HG02970 (cell line): ENCODE data around the gene CAMK1.
"Not testable (repeated sequence)": the region's sequence is repeated elsewhere in the genome, so short reads cannot be mapped to it uniquely, and the experiment has no call there.

Experiments used
- ATAC-seq: cut with Tn5 transposase; IDR thresholded peaks from one replicate; pipeline ENCODE4 v1.9.1; 2021; ENCODE audit warnings: mild to moderate bottlenecking, moderate library complexity, moderate number of reproducible peaks; ENCODE audit not compliant: unreplicated experiment, low FRiP score

Gene CAMK1

DNA sequence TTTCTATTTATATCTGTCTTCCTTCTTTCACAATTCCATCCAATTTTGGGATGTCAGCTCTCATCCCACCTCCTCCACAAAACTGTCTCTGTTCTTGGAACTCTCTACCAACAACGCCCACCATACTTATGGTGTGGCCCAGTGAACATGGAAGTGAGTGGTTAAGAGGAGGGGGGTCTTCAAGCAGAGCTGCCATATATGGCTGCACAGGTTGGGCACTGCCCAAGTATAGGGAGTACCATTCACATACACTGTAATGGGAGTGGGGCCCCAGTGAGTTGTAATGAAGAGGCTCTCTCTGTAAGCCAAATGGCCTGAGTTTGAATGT lies 7.9 kb upstream of the CAMK1 start:
- ATAC-seq = no peak

DNA sequence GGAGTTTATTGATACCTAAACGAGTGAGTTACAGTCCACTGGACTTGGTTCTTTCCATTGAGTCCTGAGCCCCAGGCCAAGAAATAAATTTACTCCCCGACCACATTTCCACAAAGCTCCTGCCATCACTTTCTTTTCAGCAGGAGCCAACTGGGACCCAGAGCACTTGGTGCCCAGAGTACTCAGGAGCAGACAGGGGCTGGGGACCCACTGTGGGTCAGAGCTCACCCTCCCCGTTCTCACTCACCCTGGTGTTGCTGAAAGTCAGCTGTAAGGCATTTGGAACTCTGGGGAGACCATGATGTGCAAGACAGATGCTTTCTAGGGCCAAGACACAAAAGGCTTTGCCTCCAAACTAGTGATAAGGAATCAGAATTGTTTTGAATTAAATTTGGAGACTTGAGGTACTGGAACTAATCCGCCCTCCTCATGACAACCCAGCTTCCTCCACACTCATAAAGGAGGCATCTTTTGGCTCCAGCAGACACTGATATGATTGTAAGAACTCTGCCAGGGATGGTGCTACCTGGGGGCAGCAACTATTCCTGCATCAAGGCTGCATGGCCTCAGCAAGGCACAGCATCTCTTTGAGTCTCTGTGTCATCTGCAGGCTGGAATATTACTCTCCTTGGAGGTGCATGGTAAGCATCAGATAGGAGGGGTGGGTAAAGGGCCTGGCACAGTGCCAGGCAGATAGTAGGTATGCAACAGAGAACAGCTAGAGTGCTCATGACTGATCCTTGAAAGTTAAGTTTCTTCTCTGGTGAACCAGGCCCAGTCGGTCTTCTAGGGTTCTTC lies 7.3 kb upstream of the CAMK1 start:
- no peak for ATAC-seq

DNA sequence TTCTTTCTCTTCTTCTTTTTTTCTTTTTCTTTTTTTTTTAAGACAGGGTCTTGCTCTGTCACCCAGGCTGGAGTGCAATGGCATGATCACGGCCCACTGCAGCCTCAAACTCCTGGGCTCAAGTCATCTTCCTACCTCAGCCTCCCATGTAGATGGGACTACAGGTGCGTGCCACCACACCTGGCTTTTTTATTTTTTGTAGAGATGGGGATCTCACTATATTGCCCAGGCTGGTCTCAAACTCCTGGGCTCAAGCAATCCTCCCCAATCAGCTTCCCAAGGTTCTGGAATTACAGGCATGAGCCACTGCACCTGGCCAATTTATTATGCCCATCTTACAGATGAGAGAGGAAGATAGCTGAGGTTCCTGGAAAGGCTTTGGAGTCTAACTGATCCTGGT lies 1.3 kb upstream of the CAMK1 start:
- not testable (repeated sequence) for ATAC-seq

DNA sequence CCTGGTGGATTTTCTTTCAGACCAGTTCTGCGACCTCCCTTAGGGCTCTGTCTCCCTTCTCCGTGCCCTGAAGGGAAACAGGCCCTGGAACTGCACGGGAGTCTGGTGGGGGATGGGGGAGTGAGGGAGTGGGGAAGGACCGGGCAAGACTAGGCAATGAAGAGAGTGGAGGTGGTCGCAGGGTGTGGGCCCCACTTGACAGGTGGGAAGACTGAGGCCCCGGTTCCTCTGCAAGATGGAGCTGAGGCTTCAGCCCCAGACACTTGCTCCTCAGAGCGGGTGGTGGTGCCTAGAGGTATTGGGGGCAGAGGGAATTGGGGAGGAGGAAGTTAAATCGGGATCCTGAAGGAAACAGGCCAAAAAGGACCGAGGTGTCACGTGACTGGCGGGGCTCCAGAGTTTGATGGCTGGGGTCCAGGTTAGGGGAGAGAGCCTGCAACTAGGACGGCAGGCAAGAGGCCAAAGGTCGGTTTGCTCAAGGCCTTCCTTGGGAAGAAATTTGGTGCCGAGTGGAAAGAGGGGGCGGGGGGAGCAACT lies 597 bp upstream of the CAMK1 start:
- ATAC-seq = no peak

DNA sequence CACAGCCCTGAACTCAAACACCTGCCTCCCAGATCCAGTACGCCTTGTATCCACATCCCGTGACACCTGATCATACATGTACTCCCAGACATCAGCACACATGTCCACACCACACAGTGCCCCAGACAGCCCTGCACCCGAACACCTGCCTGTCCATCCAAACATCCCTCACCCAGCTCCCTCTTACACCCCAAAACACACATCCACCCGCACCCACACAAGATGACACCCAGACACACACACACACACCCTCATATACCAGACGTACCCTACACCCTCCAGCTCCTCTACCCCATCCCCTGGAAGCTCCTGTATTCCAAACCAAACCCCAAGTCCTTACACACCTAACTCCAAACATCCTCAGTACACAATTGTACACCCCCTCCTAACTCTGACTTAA lies 735 bp downstream of the CAMK1 start:
- no peak for ATAC-seq

DNA sequence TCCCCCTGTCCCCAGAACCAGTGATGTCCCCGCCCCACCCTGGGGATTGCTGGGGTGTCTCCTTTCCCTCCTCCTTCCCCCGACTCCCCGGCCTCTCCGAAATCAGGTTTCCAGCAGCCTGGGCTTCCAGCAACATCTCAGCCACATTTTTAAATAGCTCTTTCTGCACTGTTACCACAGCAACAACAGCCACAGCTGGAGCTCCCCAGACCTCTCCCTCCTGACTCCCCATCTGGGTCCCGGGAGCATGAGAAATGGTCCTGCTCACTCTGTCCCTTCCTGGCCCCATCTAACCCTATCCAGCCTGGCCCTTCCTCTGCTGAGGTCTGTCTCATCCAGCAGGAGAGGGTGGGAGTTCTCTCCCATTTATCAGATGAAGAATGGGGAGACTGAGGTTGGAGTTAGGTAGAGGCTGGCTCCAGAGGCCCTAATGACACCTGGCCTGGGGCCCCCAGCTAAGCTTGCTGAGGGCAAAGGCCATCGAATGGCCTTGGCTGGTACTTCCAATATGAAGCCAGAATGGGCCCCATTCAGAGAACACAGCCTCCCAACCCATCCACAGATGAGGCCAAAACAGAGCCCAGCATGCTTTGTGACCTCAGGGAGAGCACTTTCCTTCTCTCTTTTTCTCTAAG lies 1.5 kb downstream of the CAMK1 start:
- ATAC-seq = no peak

DNA sequence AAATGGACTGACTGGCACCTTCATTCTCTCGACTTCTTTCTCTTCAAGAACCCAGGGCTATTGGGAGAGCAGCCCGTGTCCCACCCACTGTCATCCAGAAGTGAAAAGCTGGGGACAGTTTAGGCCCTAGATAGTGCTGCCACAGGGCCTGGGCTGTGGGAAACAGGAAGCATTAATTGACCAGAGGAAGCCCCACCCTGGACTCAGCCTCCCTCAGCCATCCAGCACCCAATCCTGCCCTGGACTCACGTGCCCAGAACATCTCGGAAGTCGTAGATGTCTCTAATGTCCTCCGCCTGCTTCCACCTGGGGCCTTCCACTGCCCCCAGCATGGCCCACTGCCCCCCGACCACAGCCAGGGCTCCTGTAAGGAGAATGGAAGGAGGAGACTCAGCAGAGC lies 2.3 kb downstream of the CAMK1 start:
- ATAC-seq = no peak

DNA sequence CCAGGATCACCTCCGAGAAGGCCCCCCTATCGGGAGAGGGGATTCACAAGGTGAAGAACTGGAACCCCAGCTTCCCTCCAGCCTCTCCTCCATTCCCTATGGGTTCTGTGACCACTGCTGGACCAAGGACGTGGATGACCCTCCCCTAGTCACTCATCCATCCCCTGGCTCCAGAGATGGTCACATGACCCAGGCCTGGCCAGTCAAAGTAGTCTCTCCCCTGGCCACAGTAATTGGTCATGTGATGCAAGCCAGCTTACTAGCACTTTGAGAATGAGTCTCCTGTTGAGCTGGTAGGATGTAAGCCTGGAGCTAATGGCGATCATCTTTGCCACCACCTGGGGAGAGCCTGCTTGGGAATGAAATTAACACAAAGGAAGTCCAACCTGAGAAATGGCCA lies 3.9 kb downstream of the CAMK1 start:
- no peak for ATAC-seq

DNA sequence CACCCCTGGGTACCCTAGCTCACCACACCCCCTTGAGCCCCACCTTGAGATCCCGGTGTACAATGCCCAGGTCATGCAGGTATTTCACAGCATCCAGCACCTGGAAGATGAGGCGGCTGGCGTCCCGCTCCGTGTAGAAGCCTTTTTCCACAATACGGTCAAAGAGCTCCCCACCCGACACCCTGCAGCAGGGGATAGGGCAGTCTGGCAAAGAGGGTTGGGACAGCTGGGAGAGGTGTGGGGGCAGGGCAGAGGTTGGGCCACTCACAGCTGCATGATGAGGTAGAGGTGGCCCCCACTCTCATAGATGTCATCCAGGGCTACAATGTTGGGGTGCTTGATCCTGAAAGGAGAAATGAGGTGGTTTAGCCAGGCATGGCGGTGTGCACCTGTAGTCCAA lies 6.9 kb downstream of the CAMK1 start:
- no peak for ATAC-seq

DNA sequence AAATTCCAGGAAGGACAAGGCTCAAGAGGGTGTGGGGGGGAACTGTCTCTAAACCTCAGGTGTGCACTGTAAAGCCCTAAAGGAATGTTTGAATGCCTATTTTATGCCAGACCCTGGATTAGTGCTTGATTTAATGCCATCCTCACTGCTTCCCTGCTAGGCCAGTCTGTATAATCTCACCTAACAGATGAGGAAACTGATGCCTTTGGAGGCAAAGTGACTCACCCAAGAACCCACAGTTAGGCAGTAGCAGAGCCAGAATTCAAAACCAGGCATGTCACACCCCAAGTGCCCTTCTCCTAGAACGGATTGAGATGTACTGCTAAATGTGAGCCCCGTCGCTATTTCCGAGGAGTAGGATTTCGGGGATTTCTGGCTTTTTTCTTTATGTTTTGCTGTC lies 7.8 kb downstream of the CAMK1 start:
- ATAC-seq = no peak

DNA sequence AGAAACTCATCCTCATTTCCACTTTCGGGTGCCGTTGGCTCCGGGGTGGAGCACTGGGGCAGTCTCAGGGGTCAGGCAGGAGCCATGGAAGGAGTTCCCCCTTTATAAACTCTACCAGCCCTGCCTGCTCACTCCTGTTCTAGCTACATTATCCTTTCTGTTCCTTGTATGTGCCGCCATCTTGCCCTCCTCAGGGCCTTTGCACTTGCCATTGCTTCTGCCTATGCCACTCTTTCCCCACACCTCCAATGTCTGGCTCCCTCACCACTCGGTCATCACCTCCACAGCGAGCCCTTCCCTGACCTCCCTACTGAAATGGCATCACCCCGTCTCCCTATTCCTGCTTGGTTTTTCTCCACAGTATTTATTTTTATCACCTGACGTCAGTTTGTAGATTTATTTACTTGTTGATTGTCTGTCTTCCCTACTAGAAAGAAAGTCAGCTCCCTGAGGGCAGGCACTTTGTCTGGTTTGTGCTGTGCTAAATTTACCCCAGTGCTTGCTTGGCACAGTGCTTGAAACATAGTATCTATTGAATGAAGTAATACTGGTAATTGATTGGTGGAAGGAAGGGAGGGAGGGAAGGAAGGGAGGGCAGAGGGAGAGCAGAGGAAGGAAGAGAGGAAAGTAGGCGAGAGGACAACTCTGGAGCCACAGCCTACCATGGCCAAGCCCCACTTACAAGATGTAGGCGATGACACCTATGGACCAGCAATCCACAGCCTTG lies 8.8 kb downstream of the CAMK1 start:
- no peak for ATAC-seq

DNA sequence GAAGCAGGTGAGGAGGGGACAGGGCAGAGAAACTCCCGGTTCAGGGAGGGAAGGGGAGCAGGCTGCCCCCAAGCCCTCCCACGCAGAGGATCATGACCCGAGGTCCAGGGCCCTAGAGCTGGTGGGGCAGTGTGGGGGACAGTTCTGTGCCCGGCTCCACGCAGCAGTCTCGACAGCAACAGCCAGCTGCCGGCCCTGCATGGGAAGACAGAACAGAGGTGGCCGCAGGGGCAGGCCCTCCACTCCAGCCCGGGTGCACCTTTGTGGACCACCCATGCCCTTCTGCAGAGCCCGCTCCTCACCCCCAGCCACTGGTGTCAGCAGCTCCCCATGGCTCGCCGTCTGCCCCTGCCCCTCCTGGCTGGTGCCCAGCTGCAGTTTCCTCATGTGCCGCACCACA lies 12.3 kb downstream of the CAMK1 start:
- no peak for ATAC-seq

DNA sequence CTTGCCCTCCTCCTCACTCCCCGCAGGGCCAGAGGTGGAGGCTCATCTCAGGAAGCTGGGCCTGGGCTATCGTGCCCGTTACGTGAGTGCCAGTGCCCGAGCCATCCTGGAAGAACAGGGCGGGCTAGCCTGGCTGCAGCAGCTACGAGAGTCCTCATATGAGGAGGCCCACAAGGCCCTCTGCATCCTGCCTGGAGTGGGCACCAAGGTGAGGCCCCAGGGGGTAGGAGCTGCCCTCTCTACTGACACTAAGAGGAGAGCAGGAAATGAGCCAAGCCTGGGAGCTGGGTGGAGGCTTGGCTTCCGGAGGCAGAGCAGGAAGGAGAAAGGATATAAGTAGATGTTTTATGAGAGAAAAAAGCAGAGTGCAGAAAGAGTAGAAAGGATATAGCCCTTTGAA lies 15.1 kb downstream of the CAMK1 start:
- no peak for ATAC-seq

DNA sequence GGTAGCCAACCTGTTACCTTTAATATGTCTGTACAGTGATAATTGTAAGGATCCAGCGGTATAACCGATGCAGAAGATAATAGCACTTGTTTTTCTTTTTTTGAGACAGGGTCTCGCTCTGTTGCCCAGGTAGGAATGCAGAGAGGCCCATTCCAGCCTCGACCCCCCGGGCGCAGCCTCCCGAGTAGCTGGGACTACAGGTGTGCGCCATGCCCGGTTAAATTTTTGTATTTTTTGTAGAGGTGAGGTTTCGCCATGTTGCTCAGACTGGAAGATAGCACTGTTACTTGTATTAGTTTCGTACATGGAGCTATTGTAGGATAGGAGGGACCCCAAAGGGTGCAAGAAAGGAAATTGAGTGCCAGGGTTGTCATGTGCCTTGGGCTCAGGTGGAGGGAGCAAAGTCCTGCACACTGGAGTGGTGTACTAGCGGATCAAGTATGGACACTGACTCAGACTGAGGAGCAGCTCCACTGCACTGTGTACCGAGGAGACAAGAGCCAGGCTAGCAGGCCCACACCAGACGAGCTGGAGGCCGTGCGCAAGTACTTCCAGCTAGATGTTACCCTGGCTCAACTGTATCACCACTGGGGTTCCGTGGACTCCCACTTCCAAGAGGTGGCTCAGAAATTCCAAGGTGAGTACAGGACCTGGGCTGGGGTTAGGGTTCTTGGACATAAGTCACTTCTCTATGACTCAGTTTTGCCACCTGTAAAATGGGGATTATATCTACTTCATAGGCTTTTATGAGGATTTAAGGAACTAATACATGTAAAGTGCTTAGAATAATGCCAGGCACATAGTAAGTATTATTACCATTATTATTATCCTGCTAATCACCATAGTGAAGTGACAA lies 19.0 kb downstream of the CAMK1 start:
- no peak for ATAC-seq

DNA sequence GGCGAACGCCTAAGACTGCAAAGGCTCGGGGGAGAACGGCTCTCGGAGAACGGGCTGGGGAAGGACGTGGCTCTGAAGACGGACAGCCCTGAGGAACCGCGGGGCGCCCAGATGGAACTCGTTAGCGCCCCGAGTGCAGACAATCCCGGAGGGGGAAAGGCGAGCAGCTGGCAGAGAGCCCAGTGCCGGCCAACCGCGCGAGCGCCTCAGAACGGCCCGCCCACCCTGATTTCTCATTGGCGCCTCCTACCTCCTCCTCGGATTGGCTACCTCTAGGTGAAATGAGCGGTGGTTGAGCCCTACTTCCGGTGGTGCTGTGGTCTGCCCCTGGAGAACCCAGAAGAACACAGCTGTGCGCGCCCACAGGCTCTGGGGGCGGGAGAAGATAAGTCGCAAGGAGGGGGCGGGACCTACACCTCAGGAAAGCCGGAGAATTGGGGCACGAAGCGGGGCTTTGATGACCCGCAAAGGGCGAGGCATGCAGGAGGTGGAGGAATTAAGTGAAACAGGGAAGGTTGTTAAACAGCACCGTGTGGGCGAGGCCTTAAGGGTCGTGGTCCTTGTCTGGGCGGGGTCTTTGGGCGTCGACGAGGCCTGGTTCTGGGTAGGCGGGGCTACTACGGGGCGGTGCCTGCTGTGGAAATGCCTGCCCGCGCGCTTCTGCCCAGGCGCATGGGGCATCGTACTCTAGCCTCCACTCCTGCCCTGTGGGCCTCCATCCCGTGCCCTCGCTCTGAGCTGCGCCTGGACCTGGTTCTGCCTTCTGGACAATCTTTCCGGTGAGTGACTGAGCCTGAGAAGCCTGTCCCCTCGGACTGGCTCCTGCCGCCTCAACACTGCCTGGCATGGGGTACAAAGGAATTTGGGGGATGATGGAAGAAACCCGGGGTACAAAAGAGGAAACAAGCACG lies 19.8 kb downstream of the CAMK1 start, which contains the start of gene OGG1:
OGG1 (plus strand) TSS at position 308 of the 911 bp plus-strand sequence; CDS start at position 643, 335 bp downstream.
- ATAC-seq = peak; percentile 94

DNA sequence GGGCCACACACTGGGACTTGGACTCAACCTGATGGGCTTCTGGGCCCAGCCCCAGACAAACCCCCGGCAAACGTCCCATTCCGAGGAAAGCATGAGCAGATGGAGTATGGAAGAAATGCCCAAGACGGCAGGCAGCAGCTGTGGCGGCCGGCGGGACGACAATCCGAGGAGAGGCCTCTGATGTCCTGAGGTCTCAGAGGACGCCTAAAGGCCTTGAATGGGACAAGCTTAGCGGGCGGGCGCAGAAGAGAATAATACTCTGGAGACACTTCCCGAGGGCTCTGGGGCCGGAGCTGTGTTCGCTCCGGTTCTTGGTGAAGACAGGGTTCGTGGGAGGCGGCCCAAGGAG lies 20.5 kb downstream of the CAMK1 start:
- ATAC-seq = no peak

DNA sequence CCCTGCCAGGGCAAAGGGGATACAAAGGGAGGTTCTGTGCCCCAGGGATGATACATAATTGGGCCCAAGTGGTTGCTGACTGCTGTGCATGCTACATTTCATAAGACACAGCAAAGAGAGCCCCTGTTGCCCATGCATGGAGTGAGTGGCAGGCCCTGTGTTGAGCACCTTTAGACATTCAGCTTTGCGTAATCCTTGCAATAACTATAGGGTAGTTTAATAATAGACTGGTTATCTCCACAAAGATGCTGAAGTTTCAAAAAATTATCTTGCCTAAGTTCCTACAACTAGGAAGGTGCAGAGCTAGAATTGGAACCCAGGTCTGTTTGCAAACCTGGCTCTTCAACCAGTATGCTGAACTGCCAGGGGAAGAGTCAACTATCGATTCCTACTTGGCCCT lies 21.7 kb downstream of the CAMK1 start:
- no peak for ATAC-seq

DNA sequence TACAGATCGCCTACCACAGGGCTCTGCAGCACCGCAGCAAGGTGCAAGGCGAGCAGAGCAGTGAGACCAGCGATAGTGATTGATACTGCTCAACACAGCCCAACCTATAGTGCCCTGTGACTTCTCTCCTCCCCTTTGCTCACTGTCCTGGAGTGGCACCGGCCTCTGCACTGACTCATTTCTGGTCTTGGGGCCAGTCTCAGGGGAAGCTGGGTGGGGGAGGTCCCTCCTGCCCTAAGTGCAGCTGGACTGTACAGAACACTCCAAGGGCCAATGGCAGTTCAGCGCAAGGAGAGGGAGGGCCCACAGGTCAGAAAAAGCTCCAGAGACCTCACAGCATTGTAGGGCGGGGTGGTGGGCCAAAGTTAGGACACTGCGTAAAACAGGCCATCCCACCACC lies 22.5 kb downstream of the CAMK1 start:
- no peak for ATAC-seq

DNA sequence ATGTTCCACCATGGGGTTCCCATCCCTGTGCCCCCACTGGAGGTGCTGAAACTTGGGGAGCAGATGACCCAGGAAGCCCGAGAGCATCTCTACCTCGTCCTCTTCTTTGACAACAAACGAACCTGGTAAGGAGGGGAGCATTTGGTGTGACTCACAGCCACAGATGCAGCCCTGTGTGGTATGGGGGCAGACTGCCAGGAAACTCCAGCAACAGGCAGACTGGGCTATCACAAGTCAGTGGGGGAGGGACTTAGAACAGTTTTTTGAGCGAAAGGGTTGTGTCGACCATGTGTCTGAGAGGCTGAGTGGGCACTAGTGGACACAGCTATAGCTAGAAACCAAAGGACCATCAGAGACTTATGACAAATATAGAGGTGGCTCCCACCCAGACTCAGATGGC lies 23.4 kb downstream of the CAMK1 start:
- no peak for ATAC-seq

DNA sequence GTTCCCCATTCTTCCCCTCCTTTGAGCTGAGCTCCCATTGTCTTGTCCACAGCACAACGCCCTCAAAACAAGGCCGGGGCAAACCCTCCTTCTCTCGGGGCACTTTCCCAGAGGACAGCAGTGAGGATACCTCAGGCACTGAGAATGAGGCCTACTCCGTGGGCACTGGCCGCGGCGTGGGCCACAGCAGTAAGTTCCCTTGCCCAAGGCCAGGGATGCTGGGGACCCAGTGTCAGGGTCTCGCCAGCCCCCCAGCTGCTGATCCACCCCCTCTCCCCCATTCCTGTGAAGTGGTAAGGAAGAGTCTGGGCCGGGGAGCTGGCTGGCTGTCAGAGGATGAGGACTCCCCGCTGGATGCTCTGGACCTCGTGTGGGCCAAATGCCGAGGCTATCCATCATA lies 24.2 kb downstream of the CAMK1 start:
- no peak for ATAC-seq
